Activated CD8-positive, alpha-beta memory T cell treated with anti-CD3 and anti-CD28 coated beads, Interleukin-2, amount 50 U/mL, for 24 hours (primary cell): Measurements from ENCODE around the gene CDH13.

ENCODE experiments used
- DNase-seq: peaks from one replicate; pipeline ENCODE4 v3.0.0-alpha.2; 2020; ENCODE audit errors: extremely low read depth

CDH13 gene

DNA sequence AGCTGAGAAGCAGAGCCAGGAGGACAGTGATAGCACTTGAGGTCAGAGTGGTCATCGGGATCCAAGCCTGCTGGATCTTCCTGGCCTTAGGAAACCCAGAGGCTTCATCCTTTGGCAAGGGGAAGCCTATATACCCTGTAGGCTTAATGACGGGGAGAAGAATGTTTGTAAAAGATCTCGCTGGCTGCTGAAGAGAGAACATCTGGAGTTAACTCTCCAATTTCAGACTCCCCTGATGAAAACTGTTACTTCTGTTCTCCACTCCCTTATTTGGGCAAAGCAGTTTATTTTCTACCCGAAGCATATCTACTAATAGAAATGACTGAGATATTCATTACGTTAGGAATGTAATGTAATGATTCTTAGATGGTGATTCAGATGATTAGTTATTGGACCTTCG, 487.0 kb downstream of the CDH13 start:
- no peak for DNase-seq

DNA sequence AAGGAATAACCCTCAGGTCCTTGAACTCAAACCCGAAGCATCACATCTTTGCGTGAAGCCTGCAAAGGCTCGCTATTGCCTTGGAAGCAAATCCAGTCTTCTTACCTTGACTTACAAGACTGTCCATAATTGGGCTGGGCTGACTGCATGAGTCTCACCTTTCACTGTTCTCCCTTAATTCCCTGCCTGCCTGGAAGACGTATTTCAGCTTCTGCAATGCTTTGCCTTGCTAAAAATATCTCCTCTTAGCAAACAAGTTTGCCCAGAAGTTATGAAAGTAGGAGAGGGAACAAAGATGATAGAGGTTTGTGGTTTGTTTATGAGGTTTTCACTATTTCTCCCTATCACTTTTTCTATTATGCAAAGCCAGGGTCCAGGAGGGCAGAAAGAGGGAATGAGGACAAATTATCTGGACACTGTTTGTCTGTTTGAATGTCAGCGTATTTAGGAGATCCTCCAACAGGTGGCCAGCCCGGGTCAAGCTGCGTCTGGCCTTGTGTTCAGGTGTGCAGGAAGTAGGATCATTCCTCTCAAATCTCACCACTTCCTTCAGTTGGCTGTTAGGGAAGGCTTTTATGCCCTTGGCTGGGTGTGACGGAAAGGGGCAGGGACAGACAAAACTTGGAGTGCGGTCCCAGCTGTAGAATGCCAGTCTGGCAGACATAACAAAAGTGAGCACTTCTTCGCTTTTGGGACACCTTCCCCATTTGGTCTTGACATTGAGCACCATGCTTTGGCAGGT, 488.9 kb downstream of the CDH13 start:
- DNase-seq = no peak

DNA sequence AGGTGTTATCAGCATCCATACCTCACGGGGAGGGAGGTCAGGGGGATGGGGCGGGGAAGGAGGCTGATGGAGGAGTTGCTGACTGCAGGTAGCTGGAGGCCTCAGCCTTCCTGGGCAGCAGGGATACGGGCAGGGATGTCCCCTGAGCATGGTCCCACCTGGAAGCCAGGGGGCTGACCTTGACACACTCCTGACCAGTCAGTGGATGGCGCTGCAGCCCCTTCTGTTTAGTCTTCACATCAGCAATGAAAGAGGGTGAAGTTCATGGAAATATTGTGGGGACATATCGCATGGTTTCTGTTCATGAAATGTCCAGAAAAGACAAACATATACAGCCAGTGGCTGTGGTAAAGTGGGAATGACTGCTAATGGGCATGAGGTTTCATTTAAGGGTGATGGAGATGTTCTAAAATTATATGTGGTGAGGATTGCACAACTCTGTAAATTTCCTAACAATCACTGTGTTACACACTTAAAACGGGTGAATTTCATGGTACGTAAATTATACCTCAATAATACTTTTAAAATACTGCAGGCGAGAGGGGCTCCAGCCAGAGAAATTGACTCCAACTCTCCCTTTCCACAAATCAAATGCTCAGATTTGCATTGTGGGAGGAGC, 489.6 kb downstream of the CDH13 start:
- no peak for DNase-seq

DNA sequence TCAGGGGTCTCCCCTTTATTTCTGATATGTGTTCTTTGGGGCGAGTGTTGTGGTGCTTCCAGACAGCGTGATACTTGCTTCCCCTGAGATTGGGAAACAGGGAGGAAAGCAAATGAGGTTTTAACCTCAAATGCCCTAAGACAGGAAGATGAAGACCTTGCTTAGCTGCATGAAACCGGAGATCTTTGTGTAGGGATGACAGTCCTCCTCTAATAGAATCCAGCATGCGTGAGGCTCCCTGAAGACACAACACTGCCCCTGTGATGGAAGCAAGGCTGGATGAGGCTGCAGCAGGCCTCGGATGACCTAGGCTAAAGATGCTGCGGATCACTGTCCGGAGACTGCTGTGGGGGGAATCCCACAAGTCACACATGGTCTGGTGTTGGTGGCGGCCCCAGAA, 491.0 kb downstream of the CDH13 start:
- no peak for DNase-seq

DNA sequence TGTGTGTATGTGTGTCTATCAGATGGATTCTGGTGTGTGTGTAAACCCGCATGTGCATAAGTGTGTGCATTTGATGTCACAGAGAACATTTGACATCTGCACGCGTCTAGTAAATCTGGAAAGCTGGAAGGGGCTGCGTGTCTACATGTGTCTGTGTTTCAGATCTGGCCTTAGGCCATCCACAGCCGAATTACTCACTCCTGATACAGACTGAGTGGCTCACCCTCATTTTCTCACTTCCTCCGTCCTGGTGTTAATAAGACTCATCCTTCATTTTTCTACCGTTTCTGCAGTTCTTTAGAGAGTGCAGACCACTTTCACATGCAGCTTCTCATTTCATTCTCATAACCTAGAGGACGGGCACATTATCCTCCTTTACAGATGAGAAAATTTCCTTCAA, 491.6 kb downstream of the CDH13 start:
- DNase-seq = no peak

DNA sequence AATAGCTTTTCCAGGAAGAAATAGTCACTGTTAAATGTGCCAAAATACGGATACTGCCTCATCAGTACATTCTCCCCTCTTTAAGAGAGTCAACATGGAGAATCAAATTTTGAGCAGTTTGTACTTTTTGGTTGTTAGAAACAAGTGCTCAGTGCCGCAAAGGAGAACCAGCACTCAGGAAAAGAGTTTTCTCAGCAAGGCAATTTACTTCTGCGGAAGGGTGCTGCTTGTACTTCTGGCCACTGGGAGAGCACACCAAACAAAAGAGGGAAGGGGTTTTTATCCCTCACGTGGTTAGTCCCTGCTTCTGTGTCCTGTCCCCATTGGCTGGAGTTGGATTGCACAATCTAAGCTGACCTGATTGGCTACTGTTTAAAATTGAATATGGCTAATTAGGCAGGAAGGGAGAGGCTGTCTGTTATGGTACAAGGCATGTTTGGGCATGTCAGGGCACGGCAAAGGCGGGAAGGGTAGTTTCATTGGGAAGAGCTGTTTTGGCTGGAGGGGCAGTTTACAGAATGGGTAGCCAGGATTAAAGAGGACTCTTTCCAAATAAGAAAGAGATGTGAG, 499.3 kb downstream of the CDH13 start:
- no peak for DNase-seq

DNA sequence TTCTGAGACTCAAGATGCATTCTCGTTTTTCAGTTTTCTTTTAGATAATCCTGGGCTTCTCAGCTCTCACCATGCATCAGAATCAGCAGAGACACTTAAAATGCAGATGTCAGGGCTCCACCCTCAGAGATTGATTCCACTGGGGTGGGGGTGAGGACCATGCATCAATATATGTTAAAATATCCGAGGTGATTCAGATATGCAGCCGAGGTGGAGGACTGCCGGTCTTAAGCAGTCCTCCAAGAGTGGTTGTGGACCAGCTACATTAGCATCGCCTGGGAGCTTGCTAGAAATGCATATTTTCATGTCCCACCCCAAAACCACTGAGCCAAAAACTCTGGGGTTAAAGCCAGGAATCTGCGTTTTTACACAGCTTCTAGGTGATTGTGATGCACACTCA, 501.3 kb downstream of the CDH13 start:
- no peak for DNase-seq

DNA sequence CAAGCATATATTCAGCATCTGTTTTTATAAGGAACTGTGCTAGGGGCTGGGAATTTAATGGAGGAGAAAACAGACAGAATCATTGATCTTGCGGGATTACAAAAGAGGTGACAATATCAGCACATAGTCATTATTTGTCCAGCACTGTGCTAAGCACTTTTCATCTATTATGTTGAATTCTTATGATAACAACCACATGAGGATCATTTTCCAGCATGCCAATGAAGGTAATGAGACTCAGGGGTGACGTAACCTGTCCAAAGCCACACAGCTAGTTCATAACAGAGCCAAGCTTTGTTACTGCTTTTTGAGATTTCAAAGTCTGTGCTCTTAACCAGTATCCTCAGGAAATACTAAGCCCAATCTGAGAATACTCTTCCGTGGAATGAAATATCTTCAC, 503.3 kb downstream of the CDH13 start:
- DNase-seq = no peak

DNA sequence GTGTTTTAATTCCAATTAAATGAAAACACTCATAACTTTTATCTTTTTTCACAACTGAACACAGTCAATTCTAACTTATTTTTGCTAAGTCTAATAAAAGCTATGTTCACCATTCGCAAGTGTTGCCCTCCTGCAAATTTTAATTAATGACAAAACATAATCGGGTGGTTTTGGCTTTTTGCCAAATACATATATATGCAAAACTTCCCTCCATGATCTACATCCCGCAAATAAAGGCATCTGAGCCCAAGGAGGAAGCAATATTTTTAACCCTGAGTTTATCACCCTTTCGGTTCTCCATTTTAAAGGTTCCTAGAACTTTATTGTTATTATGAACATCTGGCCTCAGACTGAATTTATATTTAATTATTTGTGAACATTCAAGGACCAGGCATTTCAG, 507.9 kb downstream of the CDH13 start:
- DNase-seq = no peak

DNA sequence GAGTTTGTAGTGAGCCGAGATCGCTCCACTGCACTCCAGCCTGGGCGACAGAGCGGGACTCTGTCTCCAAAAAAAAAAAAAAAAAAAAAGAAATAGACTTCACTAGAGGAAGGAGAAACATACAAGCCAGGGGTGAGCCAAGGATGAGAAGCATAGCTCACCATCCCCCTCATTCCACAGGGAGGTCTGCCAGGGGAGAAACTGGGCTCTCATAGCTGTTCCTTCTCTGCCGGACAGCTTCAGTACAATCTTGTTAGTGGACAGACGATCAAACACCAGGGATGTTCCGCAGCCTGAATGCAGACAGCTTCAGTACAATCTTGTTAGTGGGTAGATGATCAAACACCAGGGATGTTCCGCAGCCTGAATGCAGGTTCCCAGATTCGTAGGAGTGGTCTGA, 509.6 kb downstream of the CDH13 start:
- no peak for DNase-seq

DNA sequence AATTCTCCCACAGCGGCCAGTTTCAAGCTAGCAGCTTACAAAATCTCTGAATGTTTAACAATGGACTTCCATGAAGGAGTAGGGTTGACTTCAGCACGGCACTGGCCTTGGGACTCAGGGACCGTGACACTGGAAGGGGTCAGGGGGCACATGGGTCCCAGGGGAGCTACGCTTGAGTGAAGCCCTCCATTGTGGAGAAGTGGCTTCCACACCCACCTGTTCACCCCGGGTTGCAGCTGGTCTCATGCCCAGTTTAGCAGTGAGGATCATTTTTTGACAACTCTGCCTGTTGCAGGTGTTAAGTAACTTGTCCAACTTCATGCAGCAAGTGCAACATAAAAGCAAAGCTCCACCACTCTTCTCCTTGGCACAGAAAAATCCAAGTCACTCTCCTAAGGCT, 510.2 kb downstream of the CDH13 start:
- no peak for DNase-seq

DNA sequence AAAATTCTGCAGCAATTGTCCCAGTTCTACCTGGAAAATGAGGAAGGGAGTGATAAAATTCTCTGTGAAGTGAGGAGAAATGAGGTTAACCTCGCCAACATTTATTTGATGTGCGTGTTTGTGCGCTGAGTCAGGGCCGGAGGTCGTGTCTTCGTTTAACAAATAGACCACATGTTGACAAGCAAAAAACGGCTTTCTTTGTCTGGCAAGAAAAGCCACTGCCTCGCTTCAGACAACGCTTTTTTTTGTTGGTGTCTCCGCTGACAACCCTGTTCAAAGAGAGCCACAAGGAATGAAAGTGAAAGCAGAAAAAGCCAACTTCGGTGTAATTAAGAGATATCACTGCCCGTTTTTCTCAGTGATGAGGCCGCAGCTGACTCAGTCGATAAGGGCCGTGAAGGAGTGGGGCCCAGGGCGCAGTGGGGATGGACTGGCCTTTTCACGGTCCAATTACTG, 510.6 kb downstream of the CDH13 start:
- no peak for DNase-seq

DNA sequence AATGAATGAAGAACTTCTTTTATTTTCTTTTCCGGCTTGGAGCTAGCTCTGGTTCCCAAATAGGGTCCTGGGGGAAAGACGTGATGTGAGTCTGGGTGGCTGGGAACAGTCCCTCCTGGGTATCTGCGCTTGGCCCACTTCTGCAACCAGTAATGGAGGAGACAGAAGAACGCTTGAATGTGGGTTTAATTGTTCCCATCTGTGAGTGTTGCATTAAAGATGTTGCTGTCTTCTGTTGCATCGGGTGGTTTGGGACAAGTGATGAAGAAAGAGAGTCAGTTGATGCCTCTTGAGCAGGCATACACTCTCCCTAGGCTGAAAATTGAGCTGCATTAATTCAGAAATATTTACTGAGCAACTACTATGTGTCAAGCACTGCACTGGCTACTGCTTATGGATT, 511.1 kb downstream of the CDH13 start:
- DNase-seq = no peak

DNA sequence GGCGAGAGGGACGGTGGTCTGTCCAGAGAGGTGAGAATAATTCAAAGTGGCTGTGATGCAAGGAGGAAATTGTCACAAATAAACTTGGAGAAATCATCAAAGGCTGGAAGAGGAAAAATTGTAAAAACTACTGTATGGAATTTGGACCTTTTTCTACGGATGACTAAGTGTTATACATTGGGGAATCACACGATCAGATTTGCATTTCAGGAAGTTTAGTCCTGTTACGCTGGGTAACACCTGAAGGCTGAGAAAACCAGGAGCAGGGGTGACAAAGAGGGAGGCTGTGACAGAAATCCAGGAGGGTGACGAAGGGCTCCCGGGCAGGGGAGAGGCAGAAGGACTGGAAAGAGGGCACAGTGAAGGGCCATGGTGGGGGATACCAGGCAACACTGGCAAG, 511.7 kb downstream of the CDH13 start:
- DNase-seq = no peak

DNA sequence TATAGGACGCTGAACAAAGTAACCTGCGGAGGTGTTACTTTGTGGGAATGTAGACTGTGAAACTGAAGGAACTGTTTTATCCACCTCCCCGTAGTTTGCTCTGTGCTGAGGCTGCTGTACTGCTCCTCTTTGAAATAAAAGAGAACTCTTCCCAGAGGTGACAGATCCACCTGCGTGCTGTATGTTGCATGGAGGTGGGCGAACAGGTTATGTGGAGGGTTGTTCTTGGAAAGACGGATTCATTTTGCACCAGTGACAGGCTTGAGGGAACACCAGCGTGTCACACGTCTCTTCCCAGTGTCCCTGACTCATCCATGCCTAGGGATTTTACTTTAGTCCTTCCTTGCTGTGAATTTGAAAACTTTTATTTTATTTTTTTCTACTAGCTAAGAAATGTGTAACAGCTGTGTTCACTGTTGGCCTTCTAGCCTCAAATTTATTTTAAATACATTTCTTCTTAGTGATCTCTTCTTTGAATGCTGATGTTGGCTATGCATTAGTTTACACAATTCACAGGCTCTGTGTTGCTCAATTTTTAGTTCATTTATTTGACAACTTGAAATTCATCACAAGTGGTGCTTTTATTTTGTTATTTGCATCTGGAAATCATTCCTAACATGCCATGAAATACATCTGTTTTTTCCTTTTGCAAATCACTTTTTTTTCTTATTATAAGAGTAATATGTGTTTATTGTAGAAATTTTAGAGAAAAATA, 512.4 kb downstream of the CDH13 start:
- DNase-seq = no peak

DNA sequence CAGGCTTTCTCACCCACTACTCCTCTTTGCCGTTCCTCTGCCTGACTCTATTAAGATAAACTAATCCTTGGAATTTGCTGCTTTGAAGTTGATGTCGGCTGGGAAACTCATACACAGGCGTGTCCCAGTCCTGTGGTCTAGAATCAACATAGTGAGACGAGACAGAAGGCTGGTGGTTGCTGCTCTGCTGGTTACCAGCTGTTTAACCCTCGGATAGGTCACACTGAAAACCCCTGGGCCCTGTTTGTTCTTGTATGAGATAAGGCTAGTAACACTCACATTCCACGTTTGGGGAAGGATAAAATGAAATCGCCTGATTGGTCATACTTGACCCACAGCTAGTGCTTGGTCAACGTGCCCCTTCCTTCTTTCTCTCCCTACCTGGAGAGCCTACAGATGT, 517.0 kb downstream of the CDH13 start:
- no peak for DNase-seq

DNA sequence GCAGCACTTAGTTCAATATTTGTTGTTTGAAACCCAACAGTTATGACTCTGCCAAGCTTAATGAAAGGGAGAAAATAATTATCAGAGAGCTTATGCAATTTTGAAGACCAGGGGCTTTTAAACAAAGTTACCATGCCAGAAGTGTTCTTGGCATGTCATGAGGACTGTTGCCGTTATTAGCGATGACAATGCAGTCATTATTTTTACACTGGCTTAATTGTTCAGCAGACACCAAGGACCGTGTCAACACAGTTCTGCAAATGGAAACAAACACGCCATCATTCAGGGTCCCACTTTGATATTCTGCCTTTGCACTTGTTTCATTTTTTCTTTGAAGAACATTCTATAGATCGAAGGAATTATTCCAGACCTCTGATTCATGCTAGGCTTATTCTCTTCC, 518.5 kb downstream of the CDH13 start:
- no peak for DNase-seq

DNA sequence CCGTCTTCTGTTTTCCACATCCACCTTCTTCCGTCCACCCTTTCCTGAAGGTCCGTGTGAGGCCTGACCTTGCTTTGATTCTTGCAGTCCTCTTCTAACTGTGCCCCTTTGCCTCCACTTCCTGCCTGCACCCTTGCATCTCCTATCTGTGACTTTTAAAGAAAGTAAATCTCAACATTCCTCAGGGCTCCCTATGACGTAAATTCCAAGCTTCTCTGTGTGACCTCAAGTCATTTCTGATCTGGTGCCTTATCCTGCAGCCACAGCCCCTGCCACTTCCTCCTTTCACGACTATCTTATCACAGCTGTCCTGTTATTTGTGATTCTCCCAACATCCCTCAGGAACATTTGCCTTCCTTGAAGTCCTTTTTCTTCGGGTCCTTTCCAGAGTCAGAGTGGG, 520.5 kb downstream of the CDH13 start:
- DNase-seq = no peak

DNA sequence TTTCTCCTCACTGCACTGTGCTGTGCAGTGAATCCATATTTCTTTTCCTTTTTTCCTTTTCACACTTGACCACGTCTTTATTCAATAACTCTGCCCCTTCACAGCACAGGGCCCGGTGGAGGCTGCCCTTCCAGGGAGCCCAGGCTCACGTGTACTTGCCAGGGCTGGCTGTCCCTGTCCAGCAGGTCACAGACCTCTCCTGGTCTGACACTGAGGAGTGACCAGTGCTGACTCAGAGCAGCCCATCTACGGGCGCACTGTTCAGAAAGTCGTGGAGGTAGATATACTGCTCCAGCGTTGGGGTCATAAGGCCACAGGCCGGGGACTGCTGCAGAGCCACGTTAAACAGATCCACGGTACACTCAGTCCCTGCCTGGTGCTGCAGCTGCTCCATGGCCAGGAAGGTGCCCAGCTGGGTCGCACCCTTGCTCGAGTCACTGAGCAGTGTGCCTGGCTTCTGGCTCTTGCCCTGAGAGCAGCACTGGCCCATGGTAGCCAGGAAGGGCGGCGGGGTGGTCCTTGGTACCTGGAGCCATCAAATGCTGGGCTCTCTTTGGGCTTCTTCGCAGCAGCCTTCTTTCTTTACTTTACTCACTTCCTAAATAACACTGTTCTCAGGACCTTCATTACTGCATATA, 531.7 kb downstream of the CDH13 start:
- DNase-seq = no peak

DNA sequence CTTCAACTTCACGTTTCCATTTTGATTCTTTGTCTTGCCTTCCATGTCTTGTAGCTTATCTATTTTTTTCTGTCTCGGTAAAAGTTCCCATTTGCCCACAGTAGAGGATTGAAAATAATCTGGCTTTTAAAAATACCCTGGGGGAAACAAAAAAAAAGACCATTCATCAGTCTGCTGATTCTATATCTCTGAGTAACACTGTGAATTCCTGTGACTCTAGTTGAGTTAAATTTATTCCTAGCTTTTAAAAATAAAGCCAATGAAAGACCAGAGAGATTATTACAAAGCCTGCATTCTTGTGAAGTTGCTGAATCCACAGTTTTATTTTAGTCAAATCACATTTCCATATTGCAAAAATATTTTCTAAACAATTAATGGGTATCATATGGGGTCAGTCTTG, 532.3 kb downstream of the CDH13 start:
- DNase-seq = no peak

DNA sequence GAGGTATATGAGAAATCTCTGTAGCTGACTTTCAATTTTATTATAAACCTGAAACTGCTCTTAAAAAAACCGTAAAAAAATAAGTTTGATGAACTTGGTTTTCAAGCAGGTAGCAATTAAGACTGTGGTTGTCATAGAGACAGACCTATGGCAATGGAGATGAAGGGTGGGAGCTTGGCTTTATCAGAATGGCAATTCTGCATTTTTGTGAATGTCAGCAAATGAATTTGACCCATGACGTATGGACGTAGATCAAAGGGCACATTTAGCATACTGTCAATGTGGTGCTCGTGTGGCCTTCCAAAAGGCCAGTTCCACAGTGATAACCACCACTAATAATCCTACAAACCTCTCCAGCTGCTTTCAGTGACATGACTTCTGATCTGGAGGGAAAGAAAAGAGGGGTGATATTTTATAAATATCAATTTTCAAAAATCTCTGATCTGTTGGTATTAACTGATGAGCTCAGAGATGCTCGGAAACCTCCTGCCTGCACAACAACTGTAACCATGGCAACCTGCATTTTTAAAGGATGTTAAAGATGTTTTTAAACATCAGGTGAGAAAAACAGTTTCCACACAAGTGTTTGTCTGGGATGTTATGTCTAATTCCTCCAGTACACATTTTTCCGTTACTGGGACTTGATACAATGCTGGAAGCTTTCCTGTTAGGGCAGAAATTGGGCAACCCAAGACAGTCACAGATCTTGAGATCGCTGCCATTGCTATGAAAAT, 533.7 kb downstream of the CDH13 start:
- DNase-seq = no peak

DNA sequence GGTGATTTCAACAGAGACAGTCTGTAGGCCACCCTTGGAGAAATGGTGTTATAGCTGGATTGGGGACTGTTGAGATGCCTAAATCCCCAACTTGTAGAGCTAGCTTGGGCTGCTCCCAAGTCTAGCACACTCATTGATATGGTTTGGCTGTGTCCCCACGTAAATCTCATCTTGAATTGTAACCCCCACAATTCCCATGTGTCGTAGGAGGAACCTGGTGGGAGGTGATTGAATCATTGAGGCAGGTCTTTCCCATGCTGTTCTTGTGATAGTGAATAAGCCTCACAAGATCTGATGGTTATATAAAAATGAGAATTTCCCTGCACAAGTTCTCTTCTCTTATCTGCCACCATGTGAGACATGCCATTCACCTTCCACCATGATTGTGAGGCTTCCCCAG, 536.0 kb downstream of the CDH13 start:
- no peak for DNase-seq
